ENCODE measurements around the gene OSBP2. TPM values are rescaled to one million over a fixed set of nuclear protein-coding genes. Genes with fewer than 3 reads are reported as not detected.

The OSBP2 gene
- total and polyA plus RNA-seq, 2 of the 13 experiments (the other 11 are each of a cell fraction or from before 2014, with no cell fraction given) = 5.0 to 7.7 TPM

GRCh38 chr22:30903876-30904460, 209.3 kb downstream of the OSBP2 start:
- in situ Hi-C loops (cut with HindIII; ENCODE audit: extremely low pct_ligation_motif_present, low pct_unique_long_range_greater_than_20kb) (no loop called here), intact Hi-C loops (cut with micrococcal nuclease; ENCODE audit: unreplicated experiment) (no loop called here)
- TF ChIP-seq IRF2 (CRISPR knock-in tag; IDR thresholded peaks at IDR 0.05) (no peak), ZZZ3 (CRISPR knock-in tag; IDR thresholded peaks at IDR 0.05; ENCODE audit: borderline replicate concordance) (no peak), ZNF609 (CRISPR knock-in tag; IDR thresholded peaks at IDR 0.05; ENCODE audit: borderline replicate concordance) (no peak), BRD4 (CRISPR knock-in tag; IDR thresholded peaks at IDR 0.05) (no peak), ZNF274 (CRISPR knock-in tag; IDR thresholded peaks at IDR 0.05) (no peak), FOXA3 (CRISPR knock-in tag; IDR thresholded peaks at IDR 0.05) (no peak), ARID4A (CRISPR knock-in tag; IDR thresholded peaks at IDR 0.05; ENCODE audit: borderline replicate concordance) (no peak), ZNF468 (CRISPR knock-in tag; IDR thresholded peaks at IDR 0.05) (no peak), ATF5 (CRISPR knock-in tag; IDR thresholded peaks at IDR 0.05; ENCODE audit: low read depth) (no peak), ZNF484 (CRISPR knock-in tag; IDR thresholded peaks at IDR 0.05; ENCODE audit: borderline replicate concordance, low read depth) (no peak), ZNF343 (CRISPR knock-in tag; IDR thresholded peaks at IDR 0.05) (no peak), CENPBD1 (CRISPR knock-in tag; IDR thresholded peaks at IDR 0.05; ENCODE audit: borderline replicate concordance, low read depth) (no peak), ZNF296 (CRISPR knock-in tag; conservative IDR thresholded peaks at IDR 0.05) (no peak), RORA (CRISPR knock-in tag; IDR thresholded peaks at IDR 0.05) (no peak)
- DNase-seq (ENCODE audit: low spot score) (no peak), ATAC-seq (no peak), FAIRE-seq (no peak)
- POLR2A ChIA-PET = no interaction called here
- 89% methylated on average over 3 of the region's 6 CpGs for WGBS (ENCODE audit: low lambda C conversion rate)
- Histone ChIP-seq H3K9ac (ENCODE audit: insufficient read depth, low read depth, low read length) (no peak overlapping the region), H4K20me1 (ENCODE audit: insufficient read depth, low read length) (no peaks in the 10 kb centered on the region), H3K4me1 (ENCODE audit: insufficient read depth, low read length) (no peaks in the 10 kb centered on the region), H3K27ac (ENCODE audit: extremely low read length, insufficient read depth, low read length) (no peak overlapping the region), H3K4me2 (ENCODE audit: low read depth, low read length) (no peak overlapping the region), H3K79me2 (ENCODE audit: insufficient read depth, low read length) (no peaks in the 10 kb centered on the region), H2AFZ (ENCODE audit: low read length) (no peak overlapping the region), H3K4me3 (replicated peaks in 1 of 3; ENCODE audit: insufficient read depth in 1 of 3, low read depth in 2 of 3, low read length in 3 of 3) (no peak overlapping the region), H3K36me3 (replicated peaks in 1 of 2; ENCODE audit: control insufficient read depth in 1 of 2, insufficient read depth in 2 of 2, low read length in 2 of 2) (peaks cover 6 to 14% of the 10 kb centered on the region in 2 experiments; a peak in 2 of 5 replicates), H3K9me3 (ENCODE audit: low read length) (no peaks in the 10 kb centered on the region), H3K27me3 (ENCODE audit: control insufficient read depth in 1 of 2, insufficient read depth in 2 of 2, low read length in 2 of 2) (no peaks in the 10 kb centered on the region)
- CTCF ChIA-PET (ENCODE audit: low intra/inter-chr PET ratio, low total read pairs) = no interaction called here
- no TSS peak for BruUV-seq (replicated peaks)
